Measurements from ENCODE around the gene PATZ1.
A peak's percentile ranks its signal among the peaks of the same experiment; 100 is the strongest.
"Not testable (repeated sequence)": the region's sequence is repeated elsewhere in the genome, so short reads cannot be mapped to it uniquely, and the experiment has no call there.

PATZ1 gene

DNA sequence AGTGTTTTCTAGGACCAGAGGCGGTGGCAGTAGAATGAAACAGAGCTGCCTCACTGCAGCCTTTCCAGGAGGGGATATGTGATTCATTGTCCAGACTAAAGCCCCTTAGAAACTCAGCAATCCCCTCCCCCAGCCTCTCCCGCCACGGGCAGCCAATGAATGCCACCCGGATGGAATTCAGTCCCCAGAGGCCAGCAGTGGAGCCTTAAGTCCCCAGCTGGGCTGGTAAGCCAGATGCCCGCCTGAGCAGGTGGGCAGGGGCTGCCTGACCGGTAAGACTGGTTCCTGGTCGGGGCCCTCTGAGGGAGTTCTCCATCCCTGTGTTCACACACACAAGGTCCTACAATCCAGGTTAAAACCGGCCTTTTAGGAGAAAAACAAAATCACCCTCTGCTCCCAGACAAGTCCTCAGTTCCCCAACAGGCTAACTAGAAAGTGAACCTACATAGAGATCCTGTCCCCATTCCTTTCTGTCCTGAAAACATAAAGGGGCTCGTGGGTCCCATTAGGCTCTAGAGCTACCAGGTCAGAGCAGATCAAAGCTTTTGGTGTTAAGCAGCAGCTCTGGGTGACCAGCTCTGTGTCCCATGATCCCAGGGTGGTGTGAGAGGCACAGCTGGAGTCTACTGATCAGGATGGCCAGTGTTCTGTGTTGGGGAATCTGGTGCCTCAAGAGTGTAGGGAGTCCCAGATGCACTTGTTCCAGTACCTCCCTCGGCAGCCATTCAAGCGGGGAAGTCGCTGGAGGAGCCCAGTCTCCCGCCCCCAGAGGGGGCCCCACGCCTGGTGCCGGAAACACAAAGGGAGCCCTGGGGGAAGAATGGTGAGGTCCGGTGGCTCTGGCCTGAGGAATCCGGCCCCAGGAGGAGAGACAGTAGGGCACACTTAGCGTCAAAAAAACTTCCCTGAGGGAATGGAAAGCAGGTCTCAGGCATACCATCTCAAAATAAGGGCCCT, 2.6 kb downstream of the PATZ1 start:
- peak; percentile 58 for DNase-seq (ENCODE audit: low spot score)

DNA sequence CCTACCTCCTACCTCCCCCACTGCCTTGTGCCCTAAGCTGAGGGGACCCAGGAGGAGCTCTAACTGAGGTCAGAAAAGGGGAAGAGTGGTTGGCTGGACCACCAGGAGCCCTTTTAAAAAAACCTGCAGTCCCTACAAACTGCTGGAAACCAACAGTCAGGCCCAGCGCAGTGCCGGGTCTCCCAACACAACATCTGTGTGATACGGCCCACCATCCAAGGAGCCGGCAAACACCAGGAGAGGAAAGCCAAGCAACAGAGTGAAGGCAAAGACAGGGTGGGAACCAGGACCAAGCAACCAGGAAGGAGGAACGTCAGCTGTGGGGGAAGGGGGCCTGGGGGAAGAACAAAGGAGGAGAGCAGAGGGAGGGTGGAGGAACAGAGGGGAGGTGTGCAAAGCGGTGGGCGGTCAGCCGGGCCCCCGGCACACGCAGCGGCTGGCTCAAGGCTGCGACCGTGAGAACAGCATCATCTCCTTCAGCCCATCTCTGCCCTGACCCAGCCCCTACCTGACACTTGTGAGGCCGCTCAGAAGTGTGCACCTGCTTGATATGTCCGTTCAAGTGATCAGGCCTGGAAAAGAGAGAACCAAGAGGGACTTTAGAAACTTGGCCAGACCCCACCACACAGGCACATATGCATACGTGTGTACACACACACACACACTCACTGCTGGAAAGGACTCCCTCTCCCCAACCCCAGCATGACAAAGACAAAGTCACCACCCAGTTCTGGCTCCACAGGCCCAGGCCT, 3.6 kb downstream of the PATZ1 start:
- DNase-seq (ENCODE audit: low spot score): no peak

DNA sequence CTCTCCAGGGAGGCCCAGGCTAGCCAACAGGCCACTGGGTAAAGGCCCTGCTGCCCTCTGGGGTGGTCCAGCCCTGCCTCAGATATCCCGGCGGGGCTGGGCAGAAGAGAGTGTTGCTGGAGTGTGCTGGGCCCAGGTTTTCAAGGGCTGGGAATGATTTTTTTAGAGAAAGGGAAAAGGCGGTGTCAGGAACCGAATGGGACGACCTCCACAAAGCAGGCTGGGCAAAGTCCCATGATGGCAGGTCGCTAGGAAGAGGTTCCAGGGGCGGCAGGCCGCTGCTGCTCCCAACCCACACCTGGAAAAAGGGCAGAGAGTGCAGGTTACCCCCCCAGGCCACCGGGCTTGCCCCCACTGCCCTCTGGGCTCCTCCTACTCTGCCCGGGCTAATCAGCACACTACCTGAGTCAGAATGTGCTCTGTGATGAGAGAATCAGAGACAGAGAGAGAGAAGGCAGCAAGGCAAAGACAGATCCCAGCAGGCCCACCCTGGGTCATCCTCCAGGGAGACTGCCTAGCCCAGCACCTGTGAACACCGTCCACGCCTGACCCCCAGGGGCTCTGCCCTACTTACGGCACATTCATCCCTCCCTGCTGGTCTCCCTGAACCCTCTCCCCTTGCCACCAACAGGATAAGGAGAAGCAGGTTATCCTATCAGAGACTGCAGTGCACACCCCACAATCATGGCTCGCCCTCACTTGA, 4.6 kb downstream of the PATZ1 start:
- DNase-seq (ENCODE audit: low spot score): no peak

DNA sequence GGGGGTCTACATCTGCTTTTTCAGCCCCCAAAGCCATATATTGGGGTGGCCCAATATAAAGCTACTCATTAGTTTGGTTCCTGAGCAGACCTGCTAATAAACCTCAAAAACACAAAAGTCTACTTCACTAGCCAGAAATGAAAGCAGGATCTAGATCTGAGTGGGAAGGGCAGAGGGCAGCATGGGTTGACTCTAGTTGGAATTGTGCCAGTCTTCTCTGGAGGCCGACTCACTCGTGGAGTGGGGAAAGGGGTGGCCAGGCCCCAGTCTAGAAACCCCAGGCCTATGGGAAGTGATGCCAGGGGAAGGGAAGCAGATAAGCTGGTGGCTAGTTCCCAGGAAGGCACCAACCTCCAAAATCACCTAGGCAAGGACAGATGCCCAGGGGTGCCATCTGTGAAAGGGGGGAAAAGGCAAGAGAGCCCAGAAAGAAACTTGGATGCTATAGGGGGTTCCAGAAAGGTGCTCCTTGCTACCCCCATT, 5.3 kb downstream of the PATZ1 start:
- no peak for DNase-seq (ENCODE audit: low spot score)

DNA sequence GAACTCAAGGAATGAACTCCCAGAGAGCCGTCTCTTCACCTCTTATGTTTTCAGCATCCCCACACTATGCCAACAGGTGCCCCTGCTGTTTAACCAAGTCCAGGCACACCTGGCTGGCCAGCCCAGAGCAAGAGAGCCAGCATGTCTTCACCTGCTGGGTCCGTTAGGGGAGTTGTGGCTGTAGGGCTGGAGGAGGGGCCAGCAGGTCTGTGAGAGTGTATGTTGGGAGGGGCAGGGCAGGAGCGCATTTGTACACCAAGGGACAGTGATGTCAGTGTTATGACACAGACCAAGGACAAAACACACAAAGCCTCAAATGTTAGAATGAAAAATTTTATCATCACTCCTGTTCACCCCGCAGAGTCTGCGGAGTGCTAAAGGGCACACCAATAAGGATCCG, 5.8 kb downstream of the PATZ1 start:
- DNase-seq (ENCODE audit: low spot score): no peak

DNA sequence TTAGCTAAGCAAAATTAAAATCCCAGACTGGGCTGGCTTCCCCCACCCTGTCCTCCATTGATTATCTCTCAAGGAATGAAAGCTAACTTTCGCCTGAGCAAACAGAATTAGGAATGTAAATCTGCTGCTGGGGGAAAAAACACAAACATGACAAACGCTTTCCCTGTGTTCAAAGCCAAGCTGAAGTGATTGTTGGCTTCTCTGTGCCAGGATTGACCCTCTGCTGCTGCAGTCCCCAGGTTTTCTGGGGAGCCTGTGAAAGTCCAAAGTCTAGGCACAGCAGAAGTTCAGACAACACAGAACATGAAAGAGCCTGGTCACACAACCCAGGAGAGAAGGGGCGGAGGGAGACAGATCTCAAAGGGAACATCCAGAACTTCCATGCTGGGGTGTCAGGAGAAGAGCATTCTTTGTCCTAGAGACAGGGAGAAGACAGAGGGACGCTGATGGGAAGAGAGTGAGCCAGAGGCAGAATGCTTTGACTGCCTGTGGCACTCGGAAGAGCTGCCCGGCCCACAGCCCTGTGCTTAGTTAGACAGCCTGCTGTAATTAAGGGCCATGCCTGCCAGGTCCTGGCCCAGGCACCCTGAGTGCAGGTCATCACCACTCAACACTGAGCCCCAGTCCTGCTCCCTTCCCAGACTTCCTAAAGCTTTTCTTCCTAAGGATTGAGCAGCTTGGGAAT, 6.9 kb downstream of the PATZ1 start:
- no peak for DNase-seq (ENCODE audit: low spot score)

DNA sequence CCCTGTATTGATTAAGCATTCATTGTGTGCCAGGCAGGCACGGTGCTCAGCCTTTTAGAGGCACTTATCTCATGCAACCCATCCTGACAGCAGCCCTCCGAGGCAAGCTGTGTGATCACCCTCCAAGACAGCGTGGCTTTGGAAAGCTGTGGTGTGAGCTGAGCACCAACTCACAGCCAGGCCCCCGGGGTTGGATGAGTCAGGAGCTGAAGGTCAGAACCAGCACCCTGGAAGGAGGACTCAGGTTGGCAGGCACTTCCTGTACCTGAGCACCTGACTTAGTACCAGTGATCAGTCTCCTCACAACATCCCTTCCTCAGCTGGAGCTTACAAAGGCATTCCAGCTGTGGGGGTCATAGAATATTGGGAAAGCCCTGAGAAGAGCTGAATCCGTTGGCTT, 9.0 kb downstream of the PATZ1 start:
- no peak for DNase-seq (ENCODE audit: low spot score)

DNA sequence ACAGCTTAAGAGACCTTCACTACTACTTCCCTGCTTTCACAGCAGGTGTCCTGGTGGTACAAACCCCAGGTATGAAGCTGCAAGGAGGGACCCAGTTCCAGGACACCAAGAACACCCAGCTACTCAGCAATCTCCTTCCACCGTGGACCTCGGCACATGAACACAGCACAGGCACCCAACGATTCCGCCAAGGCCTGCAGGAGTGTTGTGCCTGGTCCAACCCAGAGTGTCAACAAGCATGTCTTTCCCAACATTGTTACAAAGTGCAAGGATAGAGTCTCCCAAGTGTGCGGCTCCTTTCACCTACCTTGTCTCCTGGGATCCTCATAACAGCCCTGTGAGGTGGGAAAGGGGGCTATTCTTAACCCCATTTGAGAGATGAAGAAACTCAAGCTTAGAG, 11.8 kb downstream of the PATZ1 start:
- no peak for DNase-seq (ENCODE audit: low spot score)

DNA sequence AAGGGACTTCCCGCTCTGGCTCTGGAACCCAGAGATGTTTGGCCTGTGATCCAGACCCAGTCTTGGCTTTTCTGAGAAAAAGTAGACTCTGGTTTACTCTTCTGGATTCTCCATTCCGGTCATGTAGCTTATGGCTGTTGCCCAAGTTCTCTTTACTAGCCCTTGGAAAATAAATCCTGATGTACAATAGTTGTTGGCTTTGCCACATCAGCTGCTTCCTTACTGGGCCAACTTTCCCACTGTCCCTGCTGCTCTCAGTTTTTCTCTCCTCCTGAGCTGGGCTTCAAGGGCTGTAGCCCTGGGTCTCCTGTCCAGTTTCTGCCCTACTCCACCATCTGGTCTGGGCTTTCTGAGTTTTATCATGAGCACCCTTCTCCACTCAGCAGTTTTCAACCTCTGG, 12.5 kb downstream of the PATZ1 start:
- DNase-seq (ENCODE audit: low spot score): no peak

DNA sequence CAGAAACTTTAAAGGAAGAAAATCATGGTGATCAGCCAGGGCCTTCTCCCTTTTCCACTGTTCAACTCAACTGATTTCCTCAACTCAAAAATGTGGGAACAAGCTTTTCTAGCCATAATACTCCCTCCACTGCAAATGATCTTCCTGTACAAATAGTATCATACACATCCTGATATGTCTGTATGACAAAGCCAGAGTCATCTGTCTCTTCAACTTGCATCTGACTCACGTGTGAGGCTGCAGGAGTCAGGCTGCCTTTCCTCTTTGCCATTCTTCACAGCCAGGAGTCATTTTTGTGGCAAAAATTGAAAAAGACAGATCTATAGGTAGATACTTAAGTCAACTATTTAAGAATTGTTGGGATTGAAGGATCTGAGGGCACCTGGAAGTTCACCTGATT, 13.3 kb downstream of the PATZ1 start:
- DNase-seq (ENCODE audit: low spot score): no peak

DNA sequence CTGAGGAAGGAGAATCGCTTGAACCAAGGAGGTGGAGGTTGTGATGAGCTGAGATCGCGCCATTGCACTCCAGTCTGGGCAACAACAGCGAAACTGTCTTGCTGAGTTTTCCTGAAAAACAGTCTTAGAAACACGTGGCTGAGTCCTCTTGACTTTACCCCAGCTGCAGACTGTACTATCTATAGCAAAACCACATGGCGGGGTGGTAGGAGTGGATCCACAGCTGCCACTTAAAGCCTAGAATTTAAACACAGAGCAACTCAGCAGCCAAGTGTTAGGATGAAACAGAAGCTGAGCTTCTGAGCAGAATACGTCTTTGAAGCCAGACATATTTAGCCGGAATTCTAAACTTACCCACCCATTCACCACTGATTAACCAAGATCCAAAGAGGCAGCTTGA, 14.1 kb downstream of the PATZ1 start:
- no peak for DNase-seq (ENCODE audit: low spot score)

DNA sequence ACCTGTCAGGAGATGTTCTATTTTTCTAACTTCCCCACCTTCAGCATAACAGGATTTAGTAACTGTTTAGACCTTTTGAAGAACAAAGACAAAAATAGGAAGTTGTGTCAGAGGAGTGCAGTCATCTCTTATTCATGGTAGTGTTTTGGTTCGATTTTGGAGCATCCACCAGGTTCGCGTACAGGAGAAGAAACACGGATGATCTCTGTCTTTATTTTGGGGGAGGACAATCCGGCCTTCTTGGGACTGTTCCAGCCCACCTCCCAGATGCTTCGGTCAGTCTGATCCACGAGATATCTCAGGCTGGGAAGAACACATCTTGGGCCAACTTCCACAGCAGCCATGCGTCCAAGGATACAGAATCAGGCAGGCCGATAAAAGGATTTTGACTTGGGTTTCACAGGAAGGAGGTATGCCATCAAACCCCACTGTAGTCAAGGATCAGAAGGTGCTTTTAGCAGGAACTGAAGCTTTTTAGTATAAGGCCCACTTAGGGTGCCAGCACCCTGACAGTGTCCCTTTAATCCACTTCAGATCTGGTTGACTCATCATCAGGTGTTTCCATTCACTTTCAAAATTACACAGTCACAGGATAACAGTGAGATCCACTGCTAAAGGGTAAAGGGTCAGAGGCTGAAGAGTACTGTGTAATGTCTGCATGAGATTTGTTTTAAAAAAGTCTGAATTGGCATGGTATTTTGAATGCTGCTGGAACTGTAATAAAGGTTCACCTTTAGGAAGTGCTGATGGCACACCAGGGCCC, 16.5 kb downstream of the PATZ1 start:
- no peak for DNase-seq (ENCODE audit: low spot score)

DNA sequence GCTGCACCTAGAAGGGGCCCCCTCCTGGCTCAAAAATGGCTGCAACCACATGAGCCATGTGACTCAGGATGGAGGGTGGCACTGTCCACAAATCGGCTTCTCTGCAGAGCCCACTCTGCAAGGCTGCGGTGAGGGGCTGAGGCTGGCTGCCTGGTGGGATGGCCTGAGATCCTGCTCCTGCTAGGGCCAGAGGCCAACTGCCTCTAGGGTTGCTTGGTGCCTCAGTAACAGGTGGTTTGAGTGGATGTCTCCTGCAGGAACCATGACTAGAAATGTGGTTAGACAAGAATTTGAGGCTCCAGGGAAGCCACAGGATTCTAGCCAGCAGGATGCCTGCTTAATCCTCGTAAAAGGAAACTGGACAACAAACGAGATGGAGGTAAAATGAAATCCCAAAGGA, 17.1 kb downstream of the PATZ1 start:
- no peak for DNase-seq (ENCODE audit: low spot score)

DNA sequence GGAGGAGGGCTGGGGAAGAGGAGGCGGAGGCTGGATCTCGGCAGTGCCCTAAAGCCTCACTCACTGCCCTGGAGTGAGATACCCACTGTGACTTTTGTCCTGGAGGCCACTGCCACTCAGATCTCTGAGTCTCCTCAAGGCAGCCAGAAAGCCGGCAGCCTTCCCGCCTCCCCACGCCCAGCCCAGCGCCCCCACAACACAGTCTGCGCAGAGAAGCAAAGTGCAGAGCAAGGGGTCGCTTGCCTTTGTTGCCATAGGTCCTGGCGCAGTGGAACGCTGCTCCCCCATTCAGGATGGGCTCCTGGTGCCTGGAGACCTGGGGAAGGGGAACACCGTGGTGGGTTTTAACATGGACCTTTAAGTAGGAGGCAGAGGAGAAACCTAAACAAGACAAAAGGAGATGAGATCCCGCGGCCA, 17.6 kb downstream of the PATZ1 start:
- no peak for DNase-seq (ENCODE audit: low spot score)

DNA sequence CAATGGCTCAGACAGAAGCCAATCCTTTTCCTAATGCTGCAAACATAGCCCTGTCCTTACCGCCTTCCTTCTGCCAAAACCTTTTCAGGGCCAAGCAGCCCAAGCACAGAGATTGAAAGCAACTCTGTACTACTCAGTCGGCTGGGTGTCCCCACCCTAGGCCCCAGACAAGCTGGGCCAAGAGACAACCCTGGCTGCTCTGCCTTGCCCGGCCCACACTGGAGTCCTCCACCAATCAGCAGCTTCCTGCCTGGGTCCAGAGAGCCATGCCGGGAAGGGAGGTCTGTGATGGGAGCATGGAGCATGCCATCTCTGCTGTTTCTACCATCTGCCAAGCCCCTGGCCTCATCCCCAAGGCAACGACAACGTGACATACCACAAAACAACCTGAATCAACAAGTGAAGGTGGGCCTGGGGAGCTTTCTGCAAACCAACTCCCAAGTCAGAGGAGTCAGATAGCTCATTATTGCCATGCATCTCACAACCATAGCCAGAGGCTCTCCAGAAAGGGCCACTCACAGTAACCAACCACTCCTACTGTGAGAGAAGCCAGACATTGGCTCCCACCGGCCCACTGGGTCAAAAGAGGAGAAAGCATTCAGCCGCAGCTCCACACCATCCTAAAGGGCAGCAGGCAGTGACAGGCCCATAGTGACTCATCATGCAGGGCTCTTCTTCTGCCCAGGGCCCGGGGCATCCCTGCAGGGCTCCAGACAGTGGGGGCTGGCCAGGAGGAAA, 18.2 kb downstream of the PATZ1 start:
- DNase-seq (ENCODE audit: low spot score): no peak

DNA sequence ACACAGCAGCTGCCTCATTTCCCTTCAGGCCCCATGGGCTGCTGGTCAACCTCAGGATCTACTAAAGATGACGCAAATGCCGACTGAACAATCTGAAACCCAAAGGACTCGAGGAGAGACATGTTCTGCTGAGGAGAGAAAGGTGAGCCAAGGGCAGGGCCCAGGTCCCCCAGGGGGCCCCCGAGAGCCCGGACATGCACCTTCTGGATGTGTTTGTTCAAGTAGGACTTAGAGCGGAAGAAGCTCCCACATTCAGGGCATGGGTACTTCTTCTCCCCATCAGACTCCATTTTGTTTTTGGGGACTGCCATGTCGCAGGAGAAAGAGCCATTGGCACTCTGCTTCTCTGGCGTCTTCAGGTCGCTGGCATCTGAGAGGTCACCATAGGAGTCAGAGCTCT, 19.3 kb downstream of the PATZ1 start:
- no peak for DNase-seq (ENCODE audit: low spot score)

DNA sequence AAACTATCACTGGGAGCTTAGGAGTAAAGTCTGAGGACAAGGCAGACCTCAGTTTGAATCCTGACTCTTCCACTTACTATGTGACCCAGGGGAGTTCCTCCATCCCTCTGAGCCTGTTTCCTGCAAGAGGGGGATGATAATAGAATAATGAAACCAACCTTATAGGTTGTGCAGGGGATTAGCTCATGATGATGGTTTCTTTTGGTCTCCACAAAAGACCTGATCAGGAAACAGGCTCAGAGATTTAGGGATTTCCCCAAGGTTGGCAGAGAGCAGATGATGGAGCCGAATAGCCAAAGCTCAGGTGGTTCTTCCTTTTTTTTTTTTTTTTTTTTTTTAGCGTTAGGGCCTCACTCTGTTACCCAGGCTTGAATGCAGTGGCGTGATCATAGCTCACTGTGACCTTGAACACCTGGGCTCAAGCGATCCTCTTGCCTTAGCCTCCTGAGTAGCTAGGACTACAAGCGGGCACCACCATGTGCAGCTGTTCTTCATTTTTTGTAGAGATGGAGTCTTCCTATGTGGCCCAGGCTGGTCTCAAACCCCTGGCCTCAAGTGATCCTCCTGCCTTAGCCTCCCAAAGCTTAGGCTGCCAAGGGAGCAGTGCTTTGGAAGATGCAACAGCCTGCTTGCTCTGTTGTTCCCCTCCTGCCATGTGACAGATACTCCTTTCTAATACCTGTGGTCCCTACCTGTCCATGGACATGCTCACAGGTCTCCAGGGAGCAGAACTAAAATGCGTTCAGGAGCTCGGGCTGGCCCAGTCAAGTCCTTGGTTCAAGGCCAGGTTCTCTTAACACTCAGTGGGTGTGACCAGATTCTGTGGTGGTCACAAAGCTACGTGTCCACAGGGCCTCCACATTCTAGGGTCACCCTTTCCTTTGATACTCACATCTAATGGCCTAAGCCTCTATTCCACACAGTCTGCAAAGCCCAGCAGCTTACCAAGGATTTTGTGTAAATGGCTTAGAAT, 22.3 kb downstream of the PATZ1 start:
- no peak for DNase-seq (ENCODE audit: low spot score)

DNA sequence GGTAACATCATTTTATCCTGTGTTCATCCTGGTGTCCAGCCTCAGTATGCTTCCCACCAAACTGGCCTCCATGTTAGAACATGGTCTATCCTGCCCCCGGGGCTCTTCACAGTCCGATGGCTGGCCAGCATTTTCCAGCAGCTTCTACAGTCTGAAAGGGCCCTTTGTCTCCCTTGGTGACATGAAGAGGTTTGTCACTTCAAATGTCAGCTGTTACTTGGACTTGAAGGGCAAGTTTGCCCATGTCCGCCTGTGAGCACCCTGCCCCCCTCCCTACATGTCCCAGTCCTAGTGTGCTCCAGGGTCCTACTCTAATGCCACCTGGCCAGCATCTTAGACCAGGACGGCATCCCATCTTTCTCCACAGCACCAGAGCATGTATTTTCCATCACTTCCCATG, 24.7 kb downstream of the PATZ1 start:
- no peak for DNase-seq (ENCODE audit: low spot score)

DNA sequence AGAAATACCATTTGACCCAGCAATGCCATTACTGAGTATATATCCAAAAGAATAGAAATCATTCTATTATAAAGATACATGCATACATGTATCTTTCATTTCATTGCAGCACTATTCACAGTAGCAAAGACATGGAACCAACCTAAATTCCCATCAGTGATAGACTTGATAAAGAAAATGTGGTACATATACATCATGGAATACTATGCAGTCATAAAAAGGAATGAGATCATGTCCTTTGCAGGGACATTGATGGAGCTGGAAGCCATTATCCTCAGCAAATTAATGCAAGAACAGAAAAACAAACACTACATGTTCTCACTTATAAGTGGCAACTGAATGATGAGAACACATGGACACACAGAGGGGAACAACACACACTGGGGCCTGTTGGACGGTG, 31.9 kb downstream of the PATZ1 start:
- DNase-seq (ENCODE audit: low spot score): not testable (repeated sequence)
